ENCODE results near the gene NUBP2. TPM values are rescaled to one million over a fixed set of nuclear protein-coding genes. Genes with fewer than 3 reads are reported as not detected.

Gene NUBP2, protein sequence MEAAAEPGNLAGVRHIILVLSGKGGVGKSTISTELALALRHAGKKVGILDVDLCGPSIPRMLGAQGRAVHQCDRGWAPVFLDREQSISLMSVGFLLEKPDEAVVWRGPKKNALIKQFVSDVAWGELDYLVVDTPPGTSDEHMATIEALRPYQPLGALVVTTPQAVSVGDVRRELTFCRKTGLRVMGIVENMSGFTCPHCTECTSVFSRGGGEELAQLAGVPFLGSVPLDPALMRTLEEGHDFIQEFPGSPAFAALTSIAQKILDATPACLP
- total RNA-seq (2014; rRNA removed; shearing (Covaris generic)) = 132 and 137 TPM in 2 replicates

DNA sequence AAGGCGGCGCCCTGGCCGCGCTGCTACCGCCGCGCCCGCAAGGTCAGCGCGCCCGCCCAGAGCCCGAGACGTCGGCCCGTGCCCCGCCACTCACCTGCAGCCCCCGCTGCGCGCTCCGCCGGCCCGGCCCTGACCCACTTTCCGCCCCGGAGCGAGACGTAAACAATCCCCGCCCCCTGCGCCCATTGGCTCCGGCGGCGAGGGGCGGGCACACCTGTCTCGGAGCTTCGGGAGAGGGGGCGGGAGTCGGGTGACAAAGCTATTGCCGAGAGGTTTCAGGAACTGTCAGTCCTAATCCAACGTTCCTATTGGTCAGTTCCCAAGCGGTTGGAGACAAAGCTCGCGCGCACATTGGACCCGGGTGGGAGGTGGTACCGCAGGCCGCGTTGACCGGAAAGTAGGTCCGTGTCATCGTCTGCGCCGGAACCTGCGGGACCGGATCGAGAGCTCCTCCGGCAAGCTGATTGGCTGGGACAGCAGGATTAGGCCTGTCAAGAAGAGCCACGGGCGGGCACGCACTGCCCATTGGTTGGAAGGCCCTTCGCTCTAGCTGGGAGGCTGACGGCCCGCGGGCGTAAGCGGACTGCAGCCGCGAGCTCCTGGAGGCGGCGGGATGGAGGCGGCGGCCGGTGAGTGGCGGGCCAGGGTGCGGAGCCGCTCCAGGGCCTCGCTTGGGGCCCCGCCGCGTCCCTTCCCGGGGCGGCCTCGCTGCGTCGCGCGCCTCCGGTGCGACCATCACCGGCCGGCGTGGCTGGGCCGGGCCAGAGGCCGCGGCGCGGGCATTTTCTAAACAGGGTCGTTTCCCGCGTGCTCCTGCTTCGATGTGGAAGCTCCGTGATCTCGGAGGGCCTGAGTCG lies at the start of gene NUBP2, which contains the start of gene SPSB3:
TSS of gene NUBP2 (plus strand) at position 553 of the 857 bp plus-strand sequence. CDS start at position 614, 61 bp downstream.
TSS of gene SPSB3 (minus strand) at position 164 of the 857 bp plus-strand sequence. CDS start 1,088 bp downstream, outside the sequence.

DNA sequence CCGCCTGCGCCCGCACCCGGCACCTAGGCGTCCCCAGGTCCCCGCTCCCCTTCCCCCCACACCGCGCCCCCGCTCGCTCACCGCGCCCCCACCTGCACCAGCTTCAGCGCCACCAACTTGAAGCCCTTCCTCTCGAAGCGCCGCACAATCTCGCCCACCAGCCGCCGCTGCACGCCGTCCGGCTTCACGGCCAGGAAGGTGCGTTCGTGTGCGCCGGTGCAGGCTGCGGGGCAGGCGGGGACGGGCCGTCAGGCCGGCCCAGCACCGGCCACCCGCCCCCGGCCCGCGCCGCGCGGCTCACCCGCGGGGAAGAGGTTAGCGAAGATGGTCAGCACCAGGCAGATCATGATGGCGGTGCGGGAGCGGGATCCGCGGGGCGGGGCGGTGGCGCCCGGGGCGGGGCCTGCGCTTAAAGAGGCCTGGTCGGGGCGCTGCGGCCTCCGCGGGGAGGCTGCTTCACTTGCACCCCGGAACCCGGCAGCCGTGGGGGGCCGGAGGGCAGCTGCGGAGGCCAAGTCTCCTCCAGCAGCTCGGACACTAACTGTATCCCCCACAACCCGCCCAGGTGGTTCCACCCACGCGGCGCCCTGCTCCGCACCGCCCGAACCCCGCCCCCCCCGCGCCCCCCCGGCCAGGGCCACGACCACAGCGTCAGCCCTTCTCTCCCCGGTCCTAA lies 11.4 kb upstream of the NUBP2 start, which contains the start of gene NME3:
TSS of gene NME3 (minus strand) at position 356 of the 676 bp plus-strand sequence. CDS start at position 347, 9 bp downstream.

DNA sequence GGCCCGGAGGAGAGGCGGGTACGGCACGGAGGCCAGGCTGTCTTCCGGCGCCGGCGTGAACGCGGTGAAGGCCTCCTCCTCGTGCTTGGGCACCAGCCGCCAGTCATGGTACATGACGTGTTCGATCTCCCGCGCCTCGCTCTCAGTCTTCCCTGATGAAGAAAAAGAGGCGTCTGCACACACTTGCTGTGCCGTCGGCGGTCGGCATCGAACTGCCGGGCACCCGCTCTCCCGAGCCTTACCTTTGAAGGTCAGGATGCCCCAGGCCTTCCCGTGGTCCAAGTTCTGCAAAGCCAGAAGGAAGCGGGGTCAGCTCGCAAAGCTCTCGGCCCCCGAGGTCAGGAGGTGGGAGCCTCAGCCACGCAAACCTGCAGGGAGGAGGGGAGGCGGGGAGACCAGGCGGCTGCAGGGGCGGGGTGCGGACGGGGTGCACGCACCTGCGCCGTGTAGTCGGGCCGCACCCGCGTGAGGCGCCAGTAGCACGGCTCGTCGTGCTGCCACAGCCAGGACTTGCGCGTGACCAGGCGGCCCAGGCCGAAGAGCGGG lies 10.3 kb upstream of the NUBP2 start, which contains the start of gene EME2:
TSS of gene EME2 (plus strand) at position 449 of the 546 bp plus-strand sequence. CDS start 418 bp downstream, outside the sequence.

GRCh38 chr16:1772908-1773702 lies 9.7 kb upstream of the NUBP2 start, which contains the start of gene MRPS34:
Gene MRPS34 (minus strand): TSS chr16:1773134. CDS start chr16:1773119, 15 bp downstream.

DNA sequence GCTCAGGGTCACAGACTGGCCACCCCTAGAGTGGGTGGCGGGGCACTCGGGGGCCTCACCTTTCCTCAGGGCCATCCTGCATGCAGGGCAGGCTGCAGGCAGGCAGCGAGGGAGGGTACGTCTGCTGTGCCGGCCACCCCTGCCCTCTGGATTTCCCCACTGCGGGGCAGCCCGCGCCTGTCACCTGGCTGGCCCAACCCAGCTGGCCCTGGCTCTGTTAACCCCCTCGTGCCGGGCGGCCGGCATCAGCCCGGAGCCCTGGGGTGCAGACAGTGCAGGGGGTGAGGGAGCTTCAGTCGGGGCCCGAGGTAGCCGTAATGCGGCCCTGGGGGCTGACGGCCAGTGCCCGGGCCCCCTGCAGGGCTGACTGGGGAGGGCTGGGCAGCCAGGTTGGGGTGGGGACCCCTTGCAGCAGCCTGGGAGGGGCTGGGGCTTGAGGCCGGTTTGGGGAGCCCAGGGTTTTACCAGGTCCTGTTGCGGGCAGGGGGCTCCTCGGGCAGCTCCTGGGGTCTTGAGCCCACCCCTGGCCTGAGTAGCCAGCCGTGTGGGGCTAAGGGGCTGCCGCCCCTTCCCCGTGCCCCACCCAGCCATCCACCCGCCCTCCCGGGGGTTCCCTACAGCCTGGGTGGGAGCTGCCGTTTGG lies 10.9 kb downstream of the NUBP2 start, which contains the start of gene IGFALS:
TSS of gene IGFALS (minus strand) at position 128 of the 643 bp plus-strand sequence. CDS start at position 75, 53 bp downstream.

DNA sequence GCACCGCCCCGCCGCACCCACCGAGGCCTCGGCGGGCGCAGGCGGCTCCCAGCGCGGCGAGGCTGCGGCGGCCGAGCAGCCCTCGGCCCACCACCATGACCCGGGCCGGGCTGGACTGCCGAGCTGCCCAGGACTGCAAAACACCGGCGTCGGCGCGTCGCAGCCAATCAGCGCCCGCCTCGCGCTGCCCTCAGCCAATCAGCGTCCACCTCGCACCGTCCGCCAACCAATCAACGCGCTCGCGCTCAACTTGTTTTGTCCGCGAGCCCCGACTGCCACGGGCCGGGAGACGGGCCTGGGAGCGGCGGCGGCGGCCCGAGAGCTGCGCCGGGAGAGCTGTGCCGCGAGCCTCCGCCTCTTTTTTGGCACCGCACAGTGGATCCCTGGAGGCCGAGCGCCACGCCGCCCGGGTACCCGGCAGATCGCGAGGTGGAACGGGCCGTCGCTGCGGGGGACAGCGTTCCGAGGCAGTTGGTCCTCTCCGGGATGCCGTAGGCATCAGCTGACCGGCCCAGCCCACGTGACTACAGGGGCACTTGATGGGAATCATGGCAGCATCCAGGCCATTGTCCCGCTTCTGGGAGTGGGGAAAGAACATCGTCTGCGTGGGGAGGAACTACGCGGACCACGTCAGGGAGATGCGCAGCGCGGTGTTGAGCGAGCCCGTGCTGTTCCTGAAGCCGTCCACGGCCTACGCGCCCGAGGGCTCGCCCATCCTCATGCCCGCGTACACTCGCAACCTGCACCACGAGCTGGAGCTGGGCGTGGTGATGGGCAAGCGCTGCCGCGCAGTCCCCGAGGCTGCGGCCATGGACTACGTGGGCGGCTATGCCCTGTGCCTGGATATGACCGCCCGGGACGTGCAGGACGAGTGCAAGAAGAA lies 44.2 kb downstream of the NUBP2 start, which contains the start of the genes FAHD1 and HAGH:
TSS of gene FAHD1 (plus strand) at position 516 of the 883 bp plus-strand sequence. CDS start at position 549, 33 bp downstream.
TSS of gene HAGH (minus strand) at position 135 of the 883 bp plus-strand sequence. CDS start at position 97, 38 bp downstream.

Small RNA genes within 50 kb of the gene (small RNA-seq; reads per million reads assigned to genes)
- gene MIR3177 = not detected

Other genes starting within 250 kb of the NUBP2 start
- gene TMEM204, start 249.3 kb upstream of the NUBP2 start, total RNA-seq (2014; rRNA removed; shearing (Covaris generic)) = not detected in 2 replicates
- gene IFT140, start 170.9 kb upstream of the NUBP2 start, total RNA-seq (2014; rRNA removed; shearing (Covaris generic)) = 19.3 and 21.7 TPM in 2 replicates
- 9.0 and 9.2 TPM in 2 replicates for gene CRAMP1, start 170.6 kb upstream of the NUBP2 start, total RNA-seq (2014; rRNA removed; shearing (Covaris generic))
- 71.8 and 72.4 TPM in 2 replicates for gene JPT2, start 104.7 kb upstream of the NUBP2 start, total RNA-seq (2014; rRNA removed; shearing (Covaris generic))
- gene MAPK8IP3, start 76.8 kb upstream of the NUBP2 start, total RNA-seq (2014; rRNA removed; shearing (Covaris generic)) = 74.2 and 79.0 TPM in 2 replicates
- gene NME3, start 11.4 kb upstream of the NUBP2 start, total RNA-seq (2014; rRNA removed; shearing (Covaris generic)) = 89.3 and 122 TPM in 2 replicates
- gene EME2, start 10.2 kb upstream of the NUBP2 start, total RNA-seq (2014; rRNA removed; shearing (Covaris generic)) = 21.4 and 22.7 TPM in 2 replicates
- 187 and 223 TPM in 2 replicates for gene MRPS34, start 9.8 kb upstream of the NUBP2 start, total RNA-seq (2014; rRNA removed; shearing (Covaris generic))
- 51.4 and 57.6 TPM in 2 replicates for gene SPSB3, start 389 bp upstream of the NUBP2 start, total RNA-seq (2014; rRNA removed; shearing (Covaris generic))
- gene IGFALS, start 10.7 kb downstream of the NUBP2 start, total RNA-seq (2014; rRNA removed; shearing (Covaris generic)) = 0.29 TPM in 1 of 2 replicates, not detected in the other
- 113 and 133 TPM in 2 replicates for gene HAGH, start 43.9 kb downstream of the NUBP2 start, total RNA-seq (2014; rRNA removed; shearing (Covaris generic))
- gene FAHD1, start 44.2 kb downstream of the NUBP2 start, total RNA-seq (2014; rRNA removed; shearing (Covaris generic)) = 30.1 and 30.2 TPM in 2 replicates
- gene MEIOB, start 89.2 kb downstream of the NUBP2 start, total RNA-seq (2014; rRNA removed; shearing (Covaris generic)) = not detected in 2 replicates
- not detected in 2 replicates for gene HS3ST6, start 135.5 kb downstream of the NUBP2 start, total RNA-seq (2014; rRNA removed; shearing (Covaris generic))
- gene MSRB1, start 160.2 kb downstream of the NUBP2 start, total RNA-seq (2014; rRNA removed; shearing (Covaris generic)) = 8.5 and 10.2 TPM in 2 replicates
- not detected in 2 replicates for gene RPL3L, start 171.7 kb downstream of the NUBP2 start, total RNA-seq (2014; rRNA removed; shearing (Covaris generic))
- gene NDUFB10, start 176.6 kb downstream of the NUBP2 start, total RNA-seq (2014; rRNA removed; shearing (Covaris generic)) = 551 and 557 TPM in 2 replicates
- gene RPS2, start 181.9 kb downstream of the NUBP2 start, total RNA-seq (2014; rRNA removed; shearing (Covaris generic)) = 4,459 and 5,166 TPM in 2 replicates
- gene RNF151, start 183.9 kb downstream of the NUBP2 start, total RNA-seq (2014; rRNA removed; shearing (Covaris generic)) = not detected in 2 replicates
- 72.8 and 74.0 TPM in 2 replicates for gene TBL3, start 189.1 kb downstream of the NUBP2 start, total RNA-seq (2014; rRNA removed; shearing (Covaris generic))
- gene NOXO1, start 198.5 kb downstream of the NUBP2 start, total RNA-seq (2014; rRNA removed; shearing (Covaris generic)) = 0.23 TPM in 1 of 2 replicates, not detected in the other
- gene GFER, start 201.2 kb downstream of the NUBP2 start, total RNA-seq (2014; rRNA removed; shearing (Covaris generic)) = 46.0 and 50.1 TPM in 2 replicates
- 1.6 and 2.0 TPM in 2 replicates for gene SYNGR3, start 207.0 kb downstream of the NUBP2 start, total RNA-seq (2014; rRNA removed; shearing (Covaris generic))
- gene ZNF598, start 226.9 kb downstream of the NUBP2 start, total RNA-seq (2014; rRNA removed; shearing (Covaris generic)) = 59.6 and 76.5 TPM in 2 replicates
- 1.0 and 1.5 TPM in 2 replicates for gene NPW, start 236.8 kb downstream of the NUBP2 start, total RNA-seq (2014; rRNA removed; shearing (Covaris generic))
- 113 and 117 TPM in 2 replicates for gene NHERF2, start 243.9 kb downstream of the NUBP2 start, total RNA-seq (2014; rRNA removed; shearing (Covaris generic))